ENCODE measurements around the gene CACNA1F. TPM values are rescaled to one million over a fixed set of nuclear protein-coding genes. Genes with fewer than 3 reads are reported as not detected.

The CACNA1F gene
- total RNA-seq, 1 experiment from 2014 or later: not detected

- Histone ChIP-seq H2AFZ (peak overlapping the region; percentile 78), H3K27me3 (ENCODE audit: insufficient read depth, low read depth) (no peaks in the 10 kb centered on the region), H3F3A (ENCODE audit: insufficient read depth, low read depth) (no peaks in the 10 kb centered on the region), H3K4me2 (peak overlapping the region; percentile 67), H3K36me3 (ENCODE audit: low read depth) (no peaks in the 10 kb centered on the region), H3K9me3 (ENCODE audit: insufficient read depth, low read depth) (no peaks in the 10 kb centered on the region), H3K4me1 (replicated peaks; ENCODE audit: insufficient read depth) (no peaks in the 10 kb centered on the region), H3K79me2 (ENCODE audit: low read depth) (no peaks in the 10 kb centered on the region), H3K27ac (no peak overlapping the region), H3K9me2 (ENCODE audit: insufficient read depth) (no peaks in the 10 kb centered on the region), H3K4me3 (peak overlapping the region; percentile 48; the same call in 1 of the 2 replicates), H4K20me1 (ENCODE audit: insufficient read depth) (no peaks in the 10 kb centered on the region)
- intact Hi-C loops (cut with micrococcal nuclease; ENCODE audit: unreplicated experiment): no loop called here
- no peak for TF ChIP-seq EZH2 (IDR thresholded peaks at IDR 0.05; ENCODE audit: low read depth)
- TF ChIP-seq CTCF (conservative IDR thresholded peaks at IDR 0.05): peak; percentile 19; the same call in 1 of the 2 replicates
- ChIA-PET CTCF (no interaction called here), POLR2A (ENCODE audit: unreplicated experiment) (interaction anchor here (0.5 to 0.7 kb wide), 2 partner anchors 38 to 42 kb away, joined by 3 read pairs; no protein-coding TSS in a partner anchor)
- BruUV-seq (replicated peaks): no TSS peak
- DNase-seq: peak; percentile 36 to 50
Observed at GRCh38 chrX:49230500-49231232, 2.5 kb downstream of the CACNA1F start.

- H3K4me3 ChIP-seq: no peak overlapping the region
- no peak for TF ChIP-seq EZH2 (IDR thresholded peaks at IDR 0.05; ENCODE audit: low read depth)
- no peak for TF ChIP-seq CTCF (conservative IDR thresholded peaks at IDR 0.05)
- no peaks in the 10 kb centered on the region for H3K36me3 ChIP-seq (ENCODE audit: low read depth)
- H3K4me2 ChIP-seq: no peak overlapping the region
- no peaks in the 10 kb centered on the region for H3F3A ChIP-seq (ENCODE audit: insufficient read depth, low read depth)
- no peak for DNase-seq
- no peaks in the 10 kb centered on the region for H3K27me3 ChIP-seq (ENCODE audit: insufficient read depth, low read depth)
- H3K9me3 ChIP-seq (ENCODE audit: insufficient read depth, low read depth): no peaks in the 10 kb centered on the region
- no TSS peak for BruUV-seq (replicated peaks)
- no peaks in the 10 kb centered on the region for H3K79me2 ChIP-seq (ENCODE audit: low read depth)
- H2AFZ ChIP-seq: no peak overlapping the region
- H3K9me2 ChIP-seq (ENCODE audit: insufficient read depth): no peaks in the 10 kb centered on the region
- no peaks in the 10 kb centered on the region for H3K4me1 ChIP-seq (replicated peaks; ENCODE audit: insufficient read depth)
- no peak overlapping the region for H3K27ac ChIP-seq
- intact Hi-C loops (cut with micrococcal nuclease; ENCODE audit: unreplicated experiment): no loop called here
- POLR2A ChIA-PET (ENCODE audit: unreplicated experiment): interaction anchor here (0.7 kb wide), 1 partner anchor 1571 kb away, joined by 9 read pairs; no protein-coding TSS in a partner anchor
- CTCF ChIA-PET: no interaction called here
- H4K20me1 ChIP-seq (ENCODE audit: insufficient read depth): no peaks in the 10 kb centered on the region
Observed at GRCh38 chrX:49228185-49228584, 5.0 kb downstream of the CACNA1F start.

GRCh38 chrX:49227726-49228125, 5.4 kb downstream of the CACNA1F start:
- Histone ChIP-seq H3K9me3 (ENCODE audit: insufficient read depth, low read depth) (no peaks in the 10 kb centered on the region), H4K20me1 (ENCODE audit: insufficient read depth) (no peaks in the 10 kb centered on the region), H3K9me2 (ENCODE audit: insufficient read depth) (no peaks in the 10 kb centered on the region), H3K4me2 (no peak overlapping the region), H3K4me3 (no peak overlapping the region), H3K36me3 (ENCODE audit: low read depth) (no peaks in the 10 kb centered on the region), H2AFZ (no peak overlapping the region), H3K4me1 (replicated peaks; ENCODE audit: insufficient read depth) (no peaks in the 10 kb centered on the region), H3K27ac (no peak overlapping the region), H3F3A (ENCODE audit: insufficient read depth, low read depth) (no peaks in the 10 kb centered on the region), H3K27me3 (ENCODE audit: insufficient read depth, low read depth) (no peaks in the 10 kb centered on the region), H3K79me2 (ENCODE audit: low read depth) (no peaks in the 10 kb centered on the region)
- no peak for TF ChIP-seq CTCF (conservative IDR thresholded peaks at IDR 0.05)
- TF ChIP-seq EZH2 (IDR thresholded peaks at IDR 0.05; ENCODE audit: low read depth): no peak
- DNase-seq: no peak
- ChIA-PET CTCF (no interaction called here), POLR2A (ENCODE audit: unreplicated experiment) (no interaction called here)
- BruUV-seq (replicated peaks): no TSS peak
- intact Hi-C loops (cut with micrococcal nuclease; ENCODE audit: unreplicated experiment): no loop called here
